Loucy (cell line): ENCODE data around the gene ITGA8.
"Not testable (repeated sequence)": the region's sequence is repeated elsewhere in the genome, so short reads cannot be mapped to it uniquely, and the experiment has no call there.

Experiments
- H2AFZ ChIP-seq: fragments of 200-600 bp; sonication (generic); 2 replicates; pipeline ENCODE4 v1.6.0; 2016; ENCODE audit warnings: antibody characterized with exemption, mild to moderate bottlenecking, low read length, moderate library complexity
- H3F3A ChIP-seq: fragments of 200-600 bp; 2 replicates; pipeline ENCODE4 v1.6.0; 2016; ENCODE audit warnings: antibody characterized with exemption, low read depth, mild to moderate bottlenecking
- H3K27me3 ChIP-seq: fragments of 200-600 bp; sonication (generic); 2 replicates; pipeline ENCODE4 v1.6.1; 2014; ENCODE audit warnings: low read length, mild to moderate bottlenecking; ENCODE audit not compliant: insufficient read depth, poor library complexity, severe bottlenecking
- H3K36me3 ChIP-seq: fragments of 200-600 bp; sonication (generic); 2 replicates; pipeline ENCODE4 v1.6.1; 2016; ENCODE audit warnings: low read length; ENCODE audit not compliant: insufficient read depth
- H3K4me1 ChIP-seq: fragments of 200-600 bp; sonication (generic); 2 replicates; pipeline ENCODE4 v1.5.1; 2014; ENCODE audit warnings: low read length, mild to moderate bottlenecking; ENCODE audit not compliant: insufficient read depth, poor library complexity, severe bottlenecking
- H3K4me2 ChIP-seq: fragments of 200-600 bp; sonication (generic); 2 replicates; pipeline ENCODE4 v1.6.0; 2014; ENCODE audit warnings: antibody characterized with exemption, low read length, low read depth, mild to moderate bottlenecking; ENCODE audit not compliant: poor library complexity, severe bottlenecking
- H3K4me3 ChIP-seq: fragments of 200-600 bp; sonication (generic); 2 replicates; pipeline ENCODE4 v1.5.1; 2014; ENCODE audit warnings: low read length, mild to moderate bottlenecking, mixed read lengths; ENCODE audit not compliant: poor library complexity, severe bottlenecking
- H3K79me2 ChIP-seq: fragments of 200-600 bp; sonication (generic); 2 replicates; pipeline ENCODE4 v1.6.1; 2014; ENCODE audit warnings: low read length; ENCODE audit not compliant: insufficient read depth
- H3K9ac ChIP-seq: fragments of 200-600 bp; sonication (generic); 2 replicates; pipeline ENCODE4 v1.6.0; 2014; ENCODE audit warnings: mild to moderate bottlenecking, low read depth, low read length, moderate library complexity; ENCODE audit not compliant: poor library complexity, severe bottlenecking
- H3K9me2 ChIP-seq: fragments of 200-600 bp; sonication (generic); replicated peaks from 2 replicates; pipeline ENCODE4 v1.6.1; 2016; ENCODE audit warnings: low read depth, low read length, mixed read lengths
- H3K9me3 ChIP-seq: fragments of 200-600 bp; sonication (generic); 2 replicates; pipeline ENCODE4 v1.6.1; 2014; ENCODE audit warnings: mild to moderate bottlenecking, antibody characterized with exemption, low read length, low read depth; ENCODE audit not compliant: insufficient read depth
- H4K20me1 ChIP-seq: fragments of 200-600 bp; sonication (generic); 2 replicates; pipeline ENCODE4 v1.6.0; 2014; ENCODE audit warnings: antibody characterized with exemption, low read length, mild to moderate bottlenecking; ENCODE audit not compliant: insufficient read depth, poor library complexity, severe bottlenecking
- EZH2phosphoT487 ChIP-seq: fragments of 200-600 bp; IDR thresholded peaks from 2 replicates; pipeline ENCODE4 v1.6.1; 2018; ENCODE audit warnings: antibody characterized with exemption, mild to moderate bottlenecking, moderate library complexity, borderline replicate concordance
- TF ChIP-seq, protein P1 (sequence below): fragments of 200-600 bp; sonication (generic); conservative IDR thresholded peaks from 2 replicates; pipeline ENCODE4 v1.5.1; 2014; ENCODE audit warnings: mild to moderate bottlenecking, antibody characterized with exemption, low read length

Gene ITGA8

DNA sequence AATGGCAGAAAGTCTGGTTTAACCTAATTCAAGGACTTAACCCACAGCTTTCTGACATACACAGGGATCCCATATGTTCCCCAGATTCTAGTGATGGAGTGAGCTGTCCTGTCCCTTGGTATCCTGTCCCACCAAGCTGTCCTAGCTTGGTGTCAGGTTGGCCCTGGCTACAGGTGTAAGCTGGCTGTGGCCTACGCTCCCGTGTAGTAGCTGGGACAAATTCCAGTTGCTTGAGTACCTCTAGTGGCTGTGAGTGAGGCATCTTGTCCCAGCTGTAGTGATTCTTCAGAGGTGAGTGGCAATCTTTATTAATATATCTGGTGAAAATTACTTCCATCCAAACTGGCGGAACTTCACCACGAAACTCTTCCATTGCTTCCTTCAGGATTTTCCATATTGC is 243.4 kb downstream of the ITGA8 start:
- no peak overlapping the region for H2AFZ ChIP-seq

DNA sequence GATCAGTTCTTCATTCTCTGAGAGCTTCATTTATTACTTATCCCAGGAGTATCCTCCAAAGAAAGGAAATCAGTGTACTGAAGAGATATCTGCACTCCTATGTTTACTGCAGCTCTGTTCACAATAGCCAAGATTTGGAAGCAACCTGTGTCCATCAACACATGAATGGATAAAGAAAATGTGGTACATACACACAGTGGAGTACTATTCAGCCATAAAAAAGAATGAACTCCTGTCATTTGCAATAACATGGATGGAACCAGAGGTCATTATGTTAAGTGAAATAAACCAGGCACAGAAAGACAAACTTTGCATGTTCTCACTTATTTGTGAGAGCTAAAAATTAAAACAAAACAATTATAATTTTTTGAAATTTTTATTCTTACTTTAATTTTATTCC is 244.3 kb downstream of the ITGA8 start:
- not testable (repeated sequence) for H3K9me3 ChIP-seq, H3K4me3 ChIP-seq, H3K36me3 ChIP-seq, H3K9me2 ChIP-seq, H2AFZ ChIP-seq, H3K79me2 ChIP-seq, H3K4me1 ChIP-seq, H4K20me1 ChIP-seq, H3K27me3 ChIP-seq, H3K9ac ChIP-seq, H3F3A ChIP-seq, H3K4me2 ChIP-seq

More for the DNA sequence above, 243.4 kb downstream of the ITGA8 start:
- Histone ChIP-seq H3K9ac (no peak overlapping the region), H3K9me3 (no peaks in the 10 kb centered on the region), H3K4me1 (no peaks in the 10 kb centered on the region), H4K20me1 (no peaks in the 10 kb centered on the region), H3K9me2 (no peaks in the 10 kb centered on the region), H3K4me2 (no peak overlapping the region), H3F3A (no peaks in the 10 kb centered on the region), H3K36me3 (no peaks in the 10 kb centered on the region), H3K79me2 (no peaks in the 10 kb centered on the region), H3K27me3 (no peaks in the 10 kb centered on the region), H3K4me3 (no peak overlapping the region)
- no peak for TF ChIP-seq EZH2phosphoT487

DNA sequence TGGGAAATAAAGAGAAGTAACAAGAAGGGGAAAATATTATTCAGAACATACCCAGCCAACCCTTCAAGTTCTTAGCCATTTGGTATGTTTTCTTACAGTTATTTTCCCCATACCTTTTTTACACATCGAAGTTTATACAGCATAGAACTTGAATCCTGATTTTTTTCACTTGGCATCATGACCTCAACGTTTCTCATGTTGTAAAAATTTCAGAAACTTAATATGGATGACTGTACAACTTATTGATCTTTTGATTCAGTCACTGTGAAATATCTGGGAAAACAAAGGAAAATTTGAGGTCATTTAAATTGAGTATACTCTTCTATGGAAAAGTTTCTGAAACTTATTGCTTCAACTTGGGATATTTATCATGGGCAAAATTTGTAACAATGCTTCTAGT is 245.1 kb downstream of the ITGA8 start:
- H3K4me2 ChIP-seq = no peak overlapping the region
- TF ChIP-seq, protein P1, sequence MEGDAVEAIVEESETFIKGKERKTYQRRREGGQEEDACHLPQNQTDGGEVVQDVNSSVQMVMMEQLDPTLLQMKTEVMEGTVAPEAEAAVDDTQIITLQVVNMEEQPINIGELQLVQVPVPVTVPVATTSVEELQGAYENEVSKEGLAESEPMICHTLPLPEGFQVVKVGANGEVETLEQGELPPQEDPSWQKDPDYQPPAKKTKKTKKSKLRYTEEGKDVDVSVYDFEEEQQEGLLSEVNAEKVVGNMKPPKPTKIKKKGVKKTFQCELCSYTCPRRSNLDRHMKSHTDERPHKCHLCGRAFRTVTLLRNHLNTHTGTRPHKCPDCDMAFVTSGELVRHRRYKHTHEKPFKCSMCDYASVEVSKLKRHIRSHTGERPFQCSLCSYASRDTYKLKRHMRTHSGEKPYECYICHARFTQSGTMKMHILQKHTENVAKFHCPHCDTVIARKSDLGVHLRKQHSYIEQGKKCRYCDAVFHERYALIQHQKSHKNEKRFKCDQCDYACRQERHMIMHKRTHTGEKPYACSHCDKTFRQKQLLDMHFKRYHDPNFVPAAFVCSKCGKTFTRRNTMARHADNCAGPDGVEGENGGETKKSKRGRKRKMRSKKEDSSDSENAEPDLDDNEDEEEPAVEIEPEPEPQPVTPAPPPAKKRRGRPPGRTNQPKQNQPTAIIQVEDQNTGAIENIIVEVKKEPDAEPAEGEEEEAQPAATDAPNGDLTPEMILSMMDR = no peak
- no peak for TF ChIP-seq EZH2phosphoT487
- H3K36me3 ChIP-seq = no peaks in the 10 kb centered on the region
- H3F3A ChIP-seq = no peaks in the 10 kb centered on the region
- H3K9ac ChIP-seq = no peak overlapping the region
- H3K27me3 ChIP-seq = no peaks in the 10 kb centered on the region
- no peaks in the 10 kb centered on the region for H3K4me1 ChIP-seq
- no peaks in the 10 kb centered on the region for H3K9me3 ChIP-seq
- no peaks in the 10 kb centered on the region for H3K79me2 ChIP-seq
- H4K20me1 ChIP-seq = no peaks in the 10 kb centered on the region
- no peak overlapping the region for H2AFZ ChIP-seq
- no peak overlapping the region for H3K4me3 ChIP-seq
- H3K9me2 ChIP-seq = no peaks in the 10 kb centered on the region

DNA sequence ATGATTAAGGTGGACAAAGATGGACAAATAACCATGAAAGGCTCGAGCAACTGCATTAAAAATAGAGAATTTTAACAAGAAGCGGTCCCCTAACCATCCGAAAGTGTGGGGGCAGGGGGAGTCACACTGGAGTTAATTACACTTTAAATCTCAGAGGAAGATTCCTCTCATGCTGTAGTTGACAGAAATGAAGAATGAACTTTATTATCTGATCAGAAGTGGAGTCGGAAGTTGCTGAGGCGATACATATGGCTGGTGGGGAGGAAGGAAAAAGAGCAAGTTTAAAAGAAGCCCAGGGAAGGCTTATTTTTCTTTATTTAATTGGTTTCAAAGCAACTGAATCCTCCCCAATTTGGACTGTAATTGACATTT is 246.3 kb downstream of the ITGA8 start:
- Histone ChIP-seq H3K4me3 (no peak overlapping the region), H2AFZ (no peak overlapping the region), H3K27me3 (no peaks in the 10 kb centered on the region), H3K36me3 (no peaks in the 10 kb centered on the region), H3K9ac (no peak overlapping the region), H3K9me2 (no peaks in the 10 kb centered on the region), H3K4me1 (no peaks in the 10 kb centered on the region), H3K79me2 (no peaks in the 10 kb centered on the region), H3K4me2 (no peak overlapping the region), H4K20me1 (no peaks in the 10 kb centered on the region), H3K9me3 (no peaks in the 10 kb centered on the region), H3F3A (no peaks in the 10 kb centered on the region)
- TF ChIP-seq, protein P1 = no peak
- no peak for TF ChIP-seq EZH2phosphoT487
